HEK293 (cell line): Measurements from ENCODE around the gene HNRNPH2.

Source experiments
- CTCF ChIA-PET: fragments of 350-600 bp; formaldehyde crosslinking; extraction: SDS; loops from one replicate; lab custom pipeline; 2021; ENCODE audit warnings: antibody characterized with exemption; lab: Yijun Ruan, JAX
- POLR2A ChIA-PET: fragments of 300-600 bp; formaldehyde crosslinking; extraction: SDS; loops from one replicate; lab custom pipeline; 2020; ENCODE audit warnings: antibody characterized with exemption, inconsistent platforms; lab: Yijun Ruan, JAX
- H3K27ac ChIP-seq: fragments of 200-500 bp; sonication (Bioruptor generic); 2 replicates; pipeline ENCODE4 v1.5.1; 2014; ENCODE audit warnings: low read depth, low read length, control low read depth, inconsistent platforms; ENCODE audit errors: extremely low read depth
- H3K36me3 ChIP-seq, 2 experiments: fragments of 200-500 bp in 1 of 2; sonication (Bioruptor generic) in 1 of 2; 1 replicate in 1 of 2; 2 replicates in 1 of 2; pipeline ENCODE4 v1.5.1; 2014 to 2017; ENCODE audit warnings: inconsistent platforms in 2 of 2, low read length in 2 of 2; ENCODE audit not compliant: control insufficient read depth in 2 of 2, insufficient read depth in 1 of 2
- H3K4me1 ChIP-seq: fragments of 200-500 bp; sonication (Bioruptor generic); 2 replicates; pipeline ENCODE4 v1.5.1; 2014; ENCODE audit warnings: mild to moderate bottlenecking, low read length, inconsistent platforms; ENCODE audit not compliant: control insufficient read depth, insufficient read depth
- H3K4me3 ChIP-seq: 2 replicates; pipeline ENCODE4 v1.5.1; 2011; ENCODE audit warnings: low read depth, mild to moderate bottlenecking, control low read depth, low read length, moderate library complexity
- H3K9me3 ChIP-seq: fragments of 200-500 bp; sonication (Bioruptor generic); 2 replicates; pipeline ENCODE4 v1.5.1; 2014; ENCODE audit warnings: low read depth, low read length, inconsistent platforms; ENCODE audit not compliant: control insufficient read depth, insufficient read depth
- EGR2 ChIP-seq: fragments of 450-650 bp; formaldehyde crosslinking; IDR thresholded peaks from 2 replicates; pipeline ENCODE4 v1.5.1; 2016; ENCODE audit warnings: low read depth, missing biosample characterization, missing genetic modification characterization
- FEZF1 ChIP-seq: fragments of 450-650 bp; formaldehyde crosslinking; IDR thresholded peaks from 2 replicates; pipeline ENCODE4 v1.5.1; 2016; ENCODE audit warnings: missing biosample characterization, missing genetic modification characterization
- GLI2 ChIP-seq: fragments of 450-650 bp; formaldehyde crosslinking; IDR thresholded peaks from 2 replicates; pipeline ENCODE4; 2017; ENCODE audit warnings: missing biosample characterization, missing genetic modification characterization, low read depth, borderline replicate concordance
- GLI4 ChIP-seq: fragments of 450-650 bp; formaldehyde crosslinking; IDR thresholded peaks from 2 replicates; pipeline ENCODE4 v1.5.1; 2016; ENCODE audit warnings: missing biosample characterization, missing genetic modification characterization
- IKZF3 ChIP-seq: fragments of 450-650 bp; IDR thresholded peaks from 2 replicates; pipeline ENCODE4 v1.5.0; 2018; ENCODE audit warnings: missing biosample characterization, mild to moderate bottlenecking, missing genetic modification characterization, moderate library complexity
- KLF9 ChIP-seq: fragments of 450-650 bp; formaldehyde crosslinking; IDR thresholded peaks from 2 replicates; pipeline ENCODE4 v1.5.1; 2016; ENCODE audit warnings: missing biosample characterization, missing genetic modification characterization, low read depth
- TCF7L2 ChIP-seq: IDR thresholded peaks from 2 replicates; pipeline ENCODE4 v1.6.1; 2011; ENCODE audit warnings: low read depth, mild to moderate bottlenecking, inconsistent platforms, low read length, moderate library complexity, borderline replicate concordance
- WT1 ChIP-seq: fragments of 450-650 bp; formaldehyde crosslinking; IDR thresholded peaks from 2 replicates; pipeline ENCODE4 v1.5.1; 2016; ENCODE audit warnings: missing biosample characterization, missing genetic modification characterization
- ZBTB21 ChIP-seq: fragments of 450-650 bp; formaldehyde crosslinking; IDR thresholded peaks from 2 replicates; pipeline ENCODE4 v1.5.1; 2017; ENCODE audit warnings: missing biosample characterization, missing genetic modification characterization
- ZNF157 ChIP-seq: fragments of 450-650 bp; formaldehyde crosslinking; IDR thresholded peaks from 2 replicates; pipeline ENCODE4 v1.5.1; 2016; ENCODE audit warnings: missing biosample characterization, missing genetic modification characterization
- ZNF221 ChIP-seq: fragments of 450-650 bp; formaldehyde crosslinking; IDR thresholded peaks from 2 replicates; pipeline ENCODE4 v1.5.1; 2017; ENCODE audit warnings: missing biosample characterization, missing genetic modification characterization, borderline replicate concordance
- ZNF274 ChIP-seq, 2 experiments: fragments of 200-500 bp in 1 of 2; fragments of 450-650 bp in 1 of 2; sonication (Bioruptor generic) in 1 of 2; formaldehyde crosslinking in 1 of 2; IDR thresholded peaks; 2 replicates each; pipeline versions ENCODE4 v1.5.1 to v1.6.1; 2014 to 2016; ENCODE audit warnings: borderline replicate concordance in 1 of 2, inconsistent platforms in 1 of 2, low read length in 1 of 2, missing biosample characterization in 1 of 2, missing genetic modification characterization in 1 of 2
- ZNF350 ChIP-seq: fragments of 450-650 bp; formaldehyde crosslinking; IDR thresholded peaks from 2 replicates; pipeline ENCODE4 v1.5.0; 2017; ENCODE audit warnings: missing biosample characterization, mild to moderate bottlenecking, missing genetic modification characterization
- ZNF354C ChIP-seq: fragments of 450-650 bp; formaldehyde crosslinking; IDR thresholded peaks from 2 replicates; pipeline ENCODE4 v1.5.1; 2016; ENCODE audit warnings: missing biosample characterization, missing genetic modification characterization, low read depth, borderline replicate concordance
- ZNF366 ChIP-seq: fragments of 450-650 bp; formaldehyde crosslinking; conservative IDR thresholded peaks from 2 replicates; pipeline ENCODE4 v1.5.1; 2016; ENCODE audit warnings: missing biosample characterization, missing genetic modification characterization
- ZNF433 ChIP-seq: fragments of 450-650 bp; formaldehyde crosslinking; IDR thresholded peaks from 2 replicates; pipeline ENCODE4 v1.5.1; 2016; ENCODE audit warnings: missing biosample characterization, missing genetic modification characterization, low read depth
- ZNF48 ChIP-seq: fragments of 450-650 bp; formaldehyde crosslinking; IDR thresholded peaks from 2 replicates; pipeline ENCODE4 v1.5.1; 2016; ENCODE audit warnings: missing biosample characterization, missing genetic modification characterization
- ZNF514 ChIP-seq: fragments of 450-650 bp; formaldehyde crosslinking; IDR thresholded peaks from 2 replicates; pipeline ENCODE4 v1.5.1; 2016; ENCODE audit warnings: missing biosample characterization, missing genetic modification characterization
- ZNF600 ChIP-seq: fragments of 450-650 bp; formaldehyde crosslinking; IDR thresholded peaks from 2 replicates; pipeline ENCODE4 v1.5.1; 2016; ENCODE audit warnings: missing biosample characterization, missing genetic modification characterization
- TF ChIP-seq, protein P1 (sequence below): fragments of 450-650 bp; formaldehyde crosslinking; IDR thresholded peaks from 2 replicates; pipeline ENCODE4 v1.5.1; 2016; ENCODE audit warnings: missing biosample characterization, missing genetic modification characterization
- TF ChIP-seq, protein P2 (sequence below): fragments of 450-650 bp; formaldehyde crosslinking; IDR thresholded peaks from 2 replicates; pipeline ENCODE4 v1.5.1; 2016; ENCODE audit warnings: missing biosample characterization, missing genetic modification characterization
- TF ChIP-seq, protein P3 (sequence below): fragments of 450-650 bp; IDR thresholded peaks from 2 replicates; pipeline ENCODE4 v1.5.1; 2018; ENCODE audit warnings: missing biosample characterization, mild to moderate bottlenecking, missing genetic modification characterization
- TF ChIP-seq, protein P4 (sequence below): fragments of 450-650 bp; formaldehyde crosslinking; IDR thresholded peaks from 2 replicates; pipeline ENCODE4 v1.5.1; 2016; ENCODE audit warnings: missing biosample characterization, missing genetic modification characterization

The HNRNPH2 gene

DNA sequence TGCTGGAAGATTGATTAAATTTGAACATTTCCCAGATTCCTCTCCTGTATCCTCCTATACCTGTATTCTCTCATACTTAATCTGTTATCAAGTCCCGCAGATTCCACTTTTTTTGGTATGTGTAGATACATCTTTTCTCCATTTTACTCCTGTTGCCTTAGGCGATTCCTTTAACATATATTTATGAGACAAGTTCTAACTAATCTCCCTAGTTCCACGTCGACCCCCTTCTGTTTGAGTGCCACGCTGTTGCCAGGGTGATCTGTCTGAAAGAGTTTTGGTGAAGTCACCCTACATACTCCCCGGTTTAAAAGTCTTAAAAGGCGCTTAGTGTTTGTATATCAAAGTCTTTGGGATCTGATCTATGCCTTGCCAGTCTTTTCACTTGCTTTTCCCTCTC is 2.4 kb downstream of the HNRNPH2 start:
- Histone ChIP-seq H3K4me3 (no peak overlapping the region), H3K27ac (no peak overlapping the region)

DNA sequence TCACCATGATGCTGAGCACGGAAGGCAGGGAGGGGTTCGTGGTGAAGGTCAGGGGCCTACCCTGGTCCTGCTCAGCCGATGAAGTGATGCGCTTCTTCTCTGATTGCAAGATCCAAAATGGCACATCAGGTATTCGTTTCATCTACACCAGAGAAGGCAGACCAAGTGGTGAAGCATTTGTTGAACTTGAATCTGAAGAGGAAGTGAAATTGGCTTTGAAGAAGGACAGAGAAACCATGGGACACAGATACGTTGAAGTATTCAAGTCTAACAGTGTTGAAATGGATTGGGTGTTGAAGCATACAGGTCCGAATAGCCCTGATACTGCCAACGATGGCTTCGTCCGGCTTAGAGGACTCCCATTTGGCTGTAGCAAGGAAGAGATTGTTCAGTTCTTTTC is 4.0 kb downstream of the HNRNPH2 start:
- no peak overlapping the region for H3K4me3 ChIP-seq
- ChIA-PET POLR2A (interaction anchor here (2.0 kb wide), 1 partner anchor 21 kb away, joined by 6 read pairs; the partner anchor contains the start of gene RPL36A), CTCF (interaction anchor here (0.6 kb wide), 1 partner anchor 933 kb away, joined by 3 read pairs; no protein-coding TSS in a partner anchor)
- peaks cover 6% of the 10 kb centered on the region for H3K4me1 ChIP-seq
- H3K36me3 ChIP-seq, result peaks cover 0 to 22% of the 10 kb centered on the region in 2 experiments; a peak in 2 of 3 replicates
- H3K27ac ChIP-seq, result no peak overlapping the region
- TF ChIP-seq, protein P1, sequence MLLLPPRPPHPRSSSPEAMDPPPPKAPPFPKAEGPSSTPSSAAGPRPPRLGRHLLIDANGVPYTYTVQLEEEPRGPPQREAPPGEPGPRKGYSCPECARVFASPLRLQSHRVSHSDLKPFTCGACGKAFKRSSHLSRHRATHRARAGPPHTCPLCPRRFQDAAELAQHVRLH (tag by site-specific recombination), result no peak
- TF ChIP-seq ZNF366 (no peak), ZNF274 (IDR thresholded peaks at IDR 0.05; ENCODE audit: low read length) (no peak), ZNF274 (tag by site-specific recombination; IDR thresholded peaks at IDR 0.05; ENCODE audit: borderline replicate concordance) (no peak), ZNF221 (no peak), ZBTB21 (tag by site-specific recombination) (no peak), ZNF600 (tag by site-specific recombination) (no peak), IKZF3 (tag by site-specific recombination) (no peak), GLI2 (tag by site-specific recombination) (no peak), WT1 (no peak)
- TF ChIP-seq, protein P2, sequence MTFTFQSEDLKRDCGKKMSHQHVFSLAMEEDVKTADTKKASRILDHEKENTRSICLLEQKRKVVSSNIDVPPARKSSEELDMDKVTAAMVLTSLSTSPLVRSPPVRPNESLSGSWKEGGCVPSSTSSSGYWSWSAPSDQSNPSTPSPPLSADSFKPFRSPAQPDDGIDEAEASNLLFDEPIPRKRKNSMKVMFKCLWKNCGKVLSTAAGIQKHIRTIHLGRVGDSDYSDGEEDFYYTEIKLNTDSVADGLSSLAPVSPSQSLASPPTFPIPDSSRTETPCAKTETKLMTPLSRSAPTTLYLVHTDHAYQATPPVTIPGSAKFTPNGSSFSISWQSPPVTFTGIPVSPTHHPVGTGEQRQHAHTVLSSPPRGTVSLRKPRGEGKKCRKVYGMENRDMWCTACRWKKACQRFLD (tag by site-specific recombination), result no peak
- H3K9me3 ChIP-seq, result no peaks in the 10 kb centered on the region

More for the DNA sequence above, 2.4 kb downstream of the HNRNPH2 start:
- Histone ChIP-seq H3K36me3 (peaks cover 0 to 22% of the 10 kb centered on the region in 2 experiments; a peak in 2 of 3 replicates), H3K9me3 (no peaks in the 10 kb centered on the region), H3K4me1 (peaks cover 6% of the 10 kb centered on the region)
- no peak for TF ChIP-seq ZNF514 (tag by site-specific recombination)
- no peak for TF ChIP-seq ZNF354C
- no peak for TF ChIP-seq EGR2 (tag by site-specific recombination)
- TF ChIP-seq, protein P3, sequence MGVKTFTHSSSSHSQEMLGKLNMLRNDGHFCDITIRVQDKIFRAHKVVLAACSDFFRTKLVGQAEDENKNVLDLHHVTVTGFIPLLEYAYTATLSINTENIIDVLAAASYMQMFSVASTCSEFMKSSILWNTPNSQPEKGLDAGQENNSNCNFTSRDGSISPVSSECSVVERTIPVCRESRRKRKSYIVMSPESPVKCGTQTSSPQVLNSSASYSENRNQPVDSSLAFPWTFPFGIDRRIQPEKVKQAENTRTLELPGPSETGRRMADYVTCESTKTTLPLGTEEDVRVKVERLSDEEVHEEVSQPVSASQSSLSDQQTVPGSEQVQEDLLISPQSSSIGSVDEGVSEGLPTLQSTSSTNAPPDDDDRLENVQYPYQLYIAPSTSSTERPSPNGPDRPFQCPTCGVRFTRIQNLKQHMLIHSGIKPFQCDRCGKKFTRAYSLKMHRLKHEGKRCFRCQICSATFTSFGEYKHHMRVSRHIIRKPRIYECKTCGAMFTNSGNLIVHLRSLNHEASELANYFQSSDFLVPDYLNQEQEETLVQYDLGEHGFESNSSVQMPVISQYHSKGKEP (tag by site-specific recombination), result no peak
- TF ChIP-seq ZNF157 (tag by site-specific recombination), result no peak
- TF ChIP-seq ZNF350, result no peak
- no peak for TF ChIP-seq ZNF433 (tag by site-specific recombination)
- TF ChIP-seq GLI4 (tag by site-specific recombination), result no peak
- TF ChIP-seq, protein P4, sequence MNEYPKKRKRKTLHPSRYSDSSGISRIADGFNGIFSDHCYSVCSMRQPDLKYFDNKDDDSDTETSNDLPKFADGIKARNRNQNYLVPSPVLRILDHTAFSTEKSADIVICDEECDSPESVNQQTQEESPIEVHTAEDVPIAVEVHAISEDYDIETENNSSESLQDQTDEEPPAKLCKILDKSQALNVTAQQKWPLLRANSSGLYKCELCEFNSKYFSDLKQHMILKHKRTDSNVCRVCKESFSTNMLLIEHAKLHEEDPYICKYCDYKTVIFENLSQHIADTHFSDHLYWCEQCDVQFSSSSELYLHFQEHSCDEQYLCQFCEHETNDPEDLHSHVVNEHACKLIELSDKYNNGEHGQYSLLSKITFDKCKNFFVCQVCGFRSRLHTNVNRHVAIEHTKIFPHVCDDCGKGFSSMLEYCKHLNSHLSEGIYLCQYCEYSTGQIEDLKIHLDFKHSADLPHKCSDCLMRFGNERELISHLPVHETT (tag by site-specific recombination), result no peak
- no peak for TF ChIP-seq ZNF48
- no peak for TF ChIP-seq TCF7L2
- no peak for TF ChIP-seq KLF9 (tag by site-specific recombination)
- no peak for TF ChIP-seq FEZF1
- ChIA-PET POLR2A (no interaction called here), CTCF (no interaction called here)
